C4-2B (cell line): ENCODE data around the gene MEGF8.

Experiments used
- H3K27ac ChIP-seq: fragments of 450-650 bp; 2 replicates; pipeline ENCODE4 v1.5.1; 2017
- ZFX ChIP-seq: fragments of 450-650 bp; IDR thresholded peaks from 2 replicates; pipeline ENCODE4 v1.6.1; 2017
- TF ChIP-seq, protein P1 (sequence below): fragments of 450-650 bp; conservative IDR thresholded peaks from 2 replicates; pipeline ENCODE4 v1.5.1; 2017; ENCODE audit warnings: mild to moderate bottlenecking

MEGF8 gene

DNA sequence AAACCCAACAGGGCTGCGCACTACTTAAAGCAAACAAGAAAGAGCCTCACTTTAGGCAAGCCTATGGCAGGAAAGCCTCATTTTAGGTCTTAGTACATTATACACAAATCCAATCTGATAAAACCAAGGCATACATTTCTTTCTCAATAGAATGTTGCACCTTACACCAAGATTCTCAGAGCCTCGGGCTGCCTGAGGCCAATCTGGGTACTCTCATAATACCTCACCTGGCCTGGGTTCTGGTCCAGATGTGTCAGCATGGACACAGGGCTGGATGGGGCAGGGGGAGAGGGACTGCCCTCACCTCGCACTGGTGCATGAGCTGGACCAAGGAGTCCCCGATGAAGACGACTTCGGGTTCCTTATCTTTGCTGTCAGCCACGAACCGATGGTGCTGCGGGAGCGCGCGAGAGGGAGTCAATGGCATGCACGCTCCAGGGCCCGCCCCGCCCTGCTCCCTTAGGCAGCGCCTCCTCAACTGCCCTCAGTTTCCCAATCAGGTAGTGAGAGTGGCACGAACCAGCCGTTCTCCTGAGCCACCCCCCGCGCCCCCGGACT lies 23.7 kb upstream of the MEGF8 start, which contains the start of gene PRR19:
Gene PRR19, plus strand, starts transcription at position 487 of the 558 bp plus-strand sequence. CDS start 7,453 bp downstream, outside the sequence.
- TF ChIP-seq ZFX: no peak
- TF ChIP-seq, protein P1, sequence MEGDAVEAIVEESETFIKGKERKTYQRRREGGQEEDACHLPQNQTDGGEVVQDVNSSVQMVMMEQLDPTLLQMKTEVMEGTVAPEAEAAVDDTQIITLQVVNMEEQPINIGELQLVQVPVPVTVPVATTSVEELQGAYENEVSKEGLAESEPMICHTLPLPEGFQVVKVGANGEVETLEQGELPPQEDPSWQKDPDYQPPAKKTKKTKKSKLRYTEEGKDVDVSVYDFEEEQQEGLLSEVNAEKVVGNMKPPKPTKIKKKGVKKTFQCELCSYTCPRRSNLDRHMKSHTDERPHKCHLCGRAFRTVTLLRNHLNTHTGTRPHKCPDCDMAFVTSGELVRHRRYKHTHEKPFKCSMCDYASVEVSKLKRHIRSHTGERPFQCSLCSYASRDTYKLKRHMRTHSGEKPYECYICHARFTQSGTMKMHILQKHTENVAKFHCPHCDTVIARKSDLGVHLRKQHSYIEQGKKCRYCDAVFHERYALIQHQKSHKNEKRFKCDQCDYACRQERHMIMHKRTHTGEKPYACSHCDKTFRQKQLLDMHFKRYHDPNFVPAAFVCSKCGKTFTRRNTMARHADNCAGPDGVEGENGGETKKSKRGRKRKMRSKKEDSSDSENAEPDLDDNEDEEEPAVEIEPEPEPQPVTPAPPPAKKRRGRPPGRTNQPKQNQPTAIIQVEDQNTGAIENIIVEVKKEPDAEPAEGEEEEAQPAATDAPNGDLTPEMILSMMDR: no peak
- peak within 1 kb of the TSS; percentile 74 for H3K27ac ChIP-seq

- TF ChIP-seq, protein P1: no peak
- TF ChIP-seq ZFX: no peak
- H3K27ac ChIP-seq: peak overlapping the region; percentile 74
These were observed 22.4 kb upstream of the MEGF8 start for GRCh38 chr19:42303101-42303464.

DNA sequence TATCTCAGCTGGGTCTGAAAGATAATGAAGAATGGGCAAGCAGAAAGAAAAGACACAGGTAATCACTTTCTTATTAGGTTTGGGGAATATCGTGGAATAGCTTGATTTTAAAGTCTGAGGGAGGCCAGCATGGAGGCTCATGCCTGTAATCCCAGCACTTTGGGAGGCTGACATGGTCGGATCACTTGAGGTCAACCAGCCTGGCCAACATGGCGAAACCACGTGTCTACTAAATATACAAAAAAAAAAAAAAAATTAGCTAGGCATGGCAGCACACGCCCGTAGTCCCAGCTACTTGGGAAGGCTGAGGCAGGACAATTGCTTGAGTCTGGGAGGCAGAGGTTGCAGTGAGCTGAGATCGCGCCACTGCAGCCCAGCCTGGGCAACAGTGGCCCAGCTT lies 21.6 kb upstream of the MEGF8 start:
- TF ChIP-seq, protein P1: no peak
- no peak for TF ChIP-seq ZFX
- H3K27ac ChIP-seq: no peak overlapping the region

DNA sequence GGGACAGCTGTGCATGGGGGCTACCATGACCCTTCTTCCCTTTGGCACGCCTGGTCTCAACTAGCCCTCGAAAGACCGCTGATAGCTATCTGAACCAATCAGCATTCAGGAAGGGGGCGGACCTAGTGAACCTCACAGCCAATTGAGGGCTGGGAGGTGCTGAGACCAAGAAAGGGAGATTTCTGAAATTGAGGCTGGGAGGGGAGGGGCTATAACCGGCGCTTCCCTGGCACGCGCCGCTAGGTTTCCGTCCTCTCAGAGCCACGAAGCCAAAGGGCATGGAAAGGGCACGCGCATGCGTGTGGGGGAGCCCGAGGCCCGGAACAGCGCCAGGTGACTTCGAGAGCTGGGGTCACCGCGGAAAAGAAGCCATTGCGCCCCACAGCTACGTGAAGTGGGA lies 18.8 kb upstream of the MEGF8 start:
- H3K27ac ChIP-seq: no peak overlapping the region
- TF ChIP-seq ZFX: no peak
- TF ChIP-seq, protein P1: no peak

- TF ChIP-seq, protein P1: no peak
- no peak for TF ChIP-seq ZFX
- H3K27ac ChIP-seq: no peak overlapping the region
These were observed 15.7 kb upstream of the MEGF8 start for GRCh38 chr19:42309686-42310085.

- no peak for TF ChIP-seq ZFX
- TF ChIP-seq, protein P1: no peak
- no peak overlapping the region for H3K27ac ChIP-seq
These were observed 13.8 kb upstream of the MEGF8 start for GRCh38 chr19:42311657-42312056.

DNA sequence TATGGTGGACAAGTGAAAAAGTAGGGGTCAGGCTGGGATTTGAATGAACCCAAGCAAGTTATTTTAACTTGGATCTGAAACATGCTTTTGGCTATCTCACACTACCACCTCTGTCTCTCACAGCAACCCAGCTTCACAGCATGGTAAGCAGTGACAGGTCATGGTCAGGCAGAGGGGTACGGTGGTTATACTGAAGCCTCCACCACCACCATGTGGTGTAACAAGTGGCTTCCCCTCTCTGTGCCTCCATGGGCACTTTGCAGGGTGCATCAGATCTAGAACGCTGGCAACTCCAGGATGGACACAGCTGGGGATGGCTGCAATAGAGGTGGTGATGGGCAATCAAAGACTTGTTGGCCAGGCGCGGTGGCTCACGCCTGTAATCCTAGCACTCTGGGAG lies 13.1 kb upstream of the MEGF8 start:
- no peak for TF ChIP-seq ZFX
- TF ChIP-seq, protein P1: no peak
- H3K27ac ChIP-seq: no peak overlapping the region
